Upper lobe of left lung (tissue), 6 donors: ENCODE results near the gene ACSL1. TPM values are rescaled to one million over a fixed set of nuclear protein-coding genes. Genes with fewer than 3 reads are reported as not detected.

Experiments used
- ATAC-seq, 2 donors: fragments of 200-7000 bp; cut with Tn5 transposase; one replicate each; pipeline ENCODE4 v1.9.1; 2022; ENCODE audit warnings: mild to moderate bottlenecking in 2 of 2, moderate library complexity in 2 of 2; ENCODE audit not compliant: low FRiP score in 2 of 2
- DNase-seq, 2 donors: peaks; one replicate each; pipeline ENCODE4 v3.0.0-alpha.2; 2019 to 2020
- H3K27ac ChIP-seq, 4 donors: fragments of 200-600 bp; sonication (generic); one replicate each; pipeline ENCODE4 v1.5.1; 2016 to 2019
- H3K27me3 ChIP-seq, 4 donors: fragments of 200-600 bp; sonication (generic); one replicate each; pipeline ENCODE4 v1.5.1; 2017 to 2019
- H3K36me3 ChIP-seq, 4 donors: fragments of 200-600 bp; sonication (generic); one replicate each; pipeline ENCODE4 v1.5.1; 2016 to 2019
- H3K4me1 ChIP-seq, 4 donors: fragments of 200-600 bp; sonication (generic); one replicate each; pipeline ENCODE4 v1.5.1; 2018 to 2019
- H3K4me3 ChIP-seq, 4 donors: fragments of 200-600 bp; sonication (generic); one replicate each; pipeline ENCODE4 v1.5.1; 2017 to 2019; ENCODE audit warnings: mild to moderate bottlenecking in 2 of 4, moderate library complexity in 1 of 4
- H3K9me3 ChIP-seq, 4 donors: fragments of 200-600 bp; sonication (generic); one replicate each; pipeline ENCODE4 v1.5.1; 2018 to 2019
- CTCF ChIP-seq, 6 experiments: fragments of 450-650 bp in 4 of 6; fragments of 200-600 bp in 2 of 6; sonication (generic) in 2 of 6; IDR thresholded peaks; one replicate each; pipeline ENCODE4 v1.5.1; 2016 to 2019; ENCODE audit warnings: antibody characterized with exemption in 6 of 6
- EP300 ChIP-seq, 4 donors: sonication (generic); formaldehyde crosslinking; IDR thresholded peaks; one replicate each; pipeline ENCODE4 v1.5.1; 2017; ENCODE audit warnings: antibody characterized with exemption in 4 of 4, control low read depth in 2 of 4
- POLR2A ChIP-seq, 4 donors: fragments of 450-650 bp; IDR thresholded peaks; one replicate each; pipeline ENCODE4 v1.5.1; 2016 to 2017; ENCODE audit warnings: antibody characterized with exemption in 4 of 4, mild to moderate bottlenecking in 2 of 4
- POLR2AphosphoS5 ChIP-seq, 2 donors: sonication (generic); formaldehyde crosslinking; IDR thresholded peaks; one replicate each; pipeline ENCODE4 v1.5.1; 2017; ENCODE audit warnings: antibody characterized with exemption in 2 of 2
- WGBS, 2 donors: methylation state at CpG; one replicate each; pipeline ENCODE4 v1.1.5; 2017 to 2018; 5-methylcytosine and 5-hydroxymethylcytosine counted together
- total RNA-seq, 6 donors: library from RNA; depleted of rRNA in 4 of 6; stranded (reverse); fragments of >200 nt in 4 of 6; gene quantifications; one replicate each; pipeline versions ENCODE4 v1.1.0 to v1.2.1, GENCODE V29; 2016 to 2021
- donor health status: DM: no; HTN: no; CAD: no; lungs with moderate emphysema.
- donor health status: DM: no; HTN: yes; CAD: no; lungs with severe emphysema.

Gene ACSL1
- total RNA-seq, 6 donors from 2014 or later: 208 to 306 (median 234) TPM

- ATAC-seq: no peak
- Histone ChIP-seq H3K27me3 (no peaks in the 10 kb centered on the region), H3K27ac (peak overlapping the region in 3 of 4 donors; percentile 25 to 85 (median 80)), H3K4me3 (peak overlapping the region in 3 of 4 donors; percentile 25 to 43 (median 38)), H3K4me1 (peaks cover 8 to 54% (median 33%) of the 10 kb centered on the region in 4 donors), H3K9me3 (no peaks in the 10 kb centered on the region), H3K36me3 (peaks cover 0 to 34% (median 11%) of the 10 kb centered on the region in 4 donors)
- DNase-seq: peak in 1 of 2 donors; percentile 18
- TF ChIP-seq CTCF (IDR thresholded peaks at IDR 0.05) (no peak), POLR2A (IDR thresholded peaks at IDR 0.05) (no peak), POLR2AphosphoS5 (IDR thresholded peaks at IDR 0.05) (no peak), EP300 (IDR thresholded peaks at IDR 0.05) (no peak)
- 73 to 74% methylated on average over 4 of the region's 4 CpGs for WGBS, 2 donors
Observed at GRCh38 chr4:184803874-184804273, 21.9 kb downstream of the ACSL1 start.

- Histone ChIP-seq H3K27ac (peak overlapping the region in 2 of 4 donors; percentile 33 to 42), H3K36me3 (peaks cover 0 to 41% (median 16%) of the 10 kb centered on the region in 4 donors)
Observed at GRCh38 chr4:184803133-184803532, 22.6 kb downstream of the ACSL1 start.

DNA sequence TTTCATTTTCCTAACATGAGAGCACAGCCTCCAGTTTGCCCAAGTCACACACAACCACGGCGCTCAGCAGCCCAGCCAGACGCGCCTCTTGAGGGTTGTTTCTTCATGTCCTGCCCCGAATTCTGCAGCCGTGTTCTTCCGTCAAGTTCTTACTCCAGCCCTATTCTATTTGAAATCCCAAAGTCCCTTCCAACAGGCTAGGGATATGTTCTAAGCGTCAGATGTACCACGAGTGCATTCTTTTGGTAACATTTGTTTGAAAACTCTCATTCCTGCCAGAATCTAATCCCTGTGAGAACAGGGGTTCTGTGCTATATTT lies 23.1 kb downstream of the ACSL1 start:
- peaks cover 5 to 42% (median 23%) of the 10 kb centered on the region in 4 donors for H3K4me1 ChIP-seq
- peaks cover 0 to 45% (median 16%) of the 10 kb centered on the region in 4 donors for H3K36me3 ChIP-seq
- peak overlapping the region in 3 of 4 donors; percentile 22 to 43 (median 25) for H3K4me3 ChIP-seq
- ATAC-seq (no peak), DNase-seq (peak in 1 of 2 donors; percentile 37)
- WGBS, 2 donors: 76 to 78% methylated on average over 9 of the region's 9 CpGs
- no peaks in the 10 kb centered on the region for H3K9me3 ChIP-seq
- TF ChIP-seq POLR2AphosphoS5 (IDR thresholded peaks at IDR 0.05) (no peak), EP300 (IDR thresholded peaks at IDR 0.05) (no peak), CTCF (IDR thresholded peaks at IDR 0.05) (no peak), POLR2A (IDR thresholded peaks at IDR 0.05) (peak in 1 of 4 donors; percentile 21)
- peak overlapping the region in 2 of 4 donors; percentile 14 to 42 for H3K27ac ChIP-seq
- H3K27me3 ChIP-seq: no peaks in the 10 kb centered on the region

More at GRCh38 chr4:184803133-184803532, 22.6 kb downstream of the ACSL1 start:
- Histone ChIP-seq H3K9me3 (no peaks in the 10 kb centered on the region), H3K4me1 (peaks cover 6 to 46% (median 26%) of the 10 kb centered on the region in 4 donors), H3K4me3 (peak overlapping the region in 3 of 4 donors; percentile 25 to 43 (median 38)), H3K27me3 (no peaks in the 10 kb centered on the region)
- WGBS, 2 donors: 94% methylated on average over 16 of the region's 16 CpGs
- TF ChIP-seq CTCF (IDR thresholded peaks at IDR 0.05) (no peak), EP300 (IDR thresholded peaks at IDR 0.05) (no peak), POLR2A (IDR thresholded peaks at IDR 0.05) (no peak), POLR2AphosphoS5 (IDR thresholded peaks at IDR 0.05) (no peak)
- DNase-seq (peak in 1 of 2 donors; percentile 19), ATAC-seq (no peak)

DNA sequence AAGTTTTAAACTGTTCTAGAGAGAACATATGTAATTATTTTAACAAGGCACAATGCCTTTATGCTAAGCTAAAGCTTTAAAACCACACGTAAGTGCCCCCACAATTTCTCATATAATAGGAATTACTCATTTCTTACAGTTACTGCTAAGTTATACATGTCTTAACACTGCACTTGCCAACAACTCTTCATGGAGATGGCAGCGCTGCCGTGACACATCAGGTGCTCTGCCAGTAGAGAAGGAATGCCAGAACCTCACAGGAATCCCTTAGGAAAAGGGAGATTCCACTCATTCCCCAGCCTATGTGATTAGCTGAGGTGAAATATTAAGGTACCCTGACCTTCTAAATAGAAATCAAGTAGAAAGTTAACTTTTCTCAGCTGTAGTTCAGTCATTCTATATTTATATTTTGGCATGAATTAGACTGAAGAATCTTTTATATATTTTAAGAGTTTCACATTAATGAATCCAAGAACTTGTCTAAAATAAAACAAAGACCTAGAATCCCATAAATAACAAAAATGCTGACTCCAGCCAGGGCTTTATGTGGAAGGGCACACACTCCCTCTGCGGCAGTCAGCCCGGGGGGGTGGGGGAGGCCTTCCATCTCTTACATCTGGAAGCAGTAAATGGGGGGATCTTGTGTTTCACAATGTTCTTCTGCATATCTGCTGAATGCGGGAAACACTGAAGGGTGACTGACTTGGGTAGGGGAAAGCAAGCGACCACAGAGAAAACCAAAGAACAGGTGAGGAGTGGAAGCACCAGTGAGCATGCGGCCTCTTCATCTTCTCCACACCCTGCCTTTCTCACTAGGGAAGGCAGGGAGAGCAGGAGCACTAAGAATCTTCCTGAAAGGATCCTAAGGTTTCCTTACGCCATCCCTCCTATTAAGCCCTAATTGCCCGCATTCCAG lies 23.7 kb downstream of the ACSL1 start:
- Histone ChIP-seq H3K27ac (peak overlapping the region in 2 of 4 donors; percentile 14 to 42), H3K4me1 (peaks cover 1 to 41% (median 17%) of the 10 kb centered on the region in 4 donors), H3K9me3 (no peaks in the 10 kb centered on the region), H3K27me3 (no peaks in the 10 kb centered on the region), H3K36me3 (peaks cover 0 to 52% (median 17%) of the 10 kb centered on the region in 4 donors), H3K4me3 (peak overlapping the region in 3 of 4 donors; percentile 22 to 43 (median 25))
- ATAC-seq: no peak
- WGBS, 2 donors: 74 to 87% methylated on average over 10 of the region's 10 CpGs
- TF ChIP-seq EP300 (IDR thresholded peaks at IDR 0.05) (no peak), CTCF (IDR thresholded peaks at IDR 0.05) (no peak), POLR2A (IDR thresholded peaks at IDR 0.05) (no peak), POLR2AphosphoS5 (IDR thresholded peaks at IDR 0.05) (no peak)
- peak in 1 of 2 donors; percentile 23 for DNase-seq
